ES-I3 (cell line): ENCODE data around the gene BPIFA2.

Experiments
- H3K36me3 ChIP-seq: 2 replicates; pipeline ENCODE4 v1.6.1; 2013; ENCODE audit warnings: mild to moderate bottlenecking, low read length, control low read depth, moderate library complexity; ENCODE audit not compliant: insufficient read depth
- H3K4me1 ChIP-seq: 2 replicates; pipeline ENCODE4 v1.6.1; 2013; ENCODE audit warnings: mild to moderate bottlenecking, control low read depth, low read length; ENCODE audit not compliant: insufficient read depth
- H3K9ac ChIP-seq: 2 replicates; pipeline ENCODE4 v1.6.1; 2013; ENCODE audit warnings: low read depth, mild to moderate bottlenecking, low read length, moderate library complexity
- H3K9me3 ChIP-seq: 2 replicates; pipeline ENCODE4 v1.6.1; 2013; ENCODE audit warnings: mild to moderate bottlenecking, low read length, moderate library complexity; ENCODE audit not compliant: control insufficient read depth, insufficient read depth

The BPIFA2 gene

GRCh38 chr20:33199026-33199425, 31.1 kb downstream of the BPIFA2 start:
- H3K4me1 ChIP-seq: no peaks in the 10 kb centered on the region
- no peaks in the 10 kb centered on the region for H3K36me3 ChIP-seq
- no peak overlapping the region for H3K9ac ChIP-seq
- no peaks in the 10 kb centered on the region for H3K9me3 ChIP-seq

DNA sequence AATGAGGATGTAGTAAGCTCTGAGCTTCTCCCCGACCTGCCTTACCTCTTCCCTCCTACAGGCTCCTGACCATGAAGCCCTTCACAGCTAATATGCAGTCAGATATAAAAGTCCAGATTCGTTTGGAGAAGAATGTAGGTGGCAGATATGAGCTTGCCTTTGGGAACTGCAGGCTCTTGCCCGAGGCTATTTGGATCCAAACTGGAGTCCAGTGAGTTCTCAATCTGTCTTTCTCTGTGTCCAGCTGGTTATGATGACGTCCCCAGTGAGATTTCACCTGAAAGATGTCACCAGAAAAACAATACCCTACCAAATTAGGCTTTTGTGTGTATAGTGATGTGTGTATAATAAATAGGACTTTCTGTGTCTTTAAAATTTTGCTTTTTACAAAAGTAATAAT, 34.5 kb downstream of the BPIFA2 start:
- no peak overlapping the region for H3K9ac ChIP-seq
- no peaks in the 10 kb centered on the region for H3K36me3 ChIP-seq
- H3K4me1 ChIP-seq: no peaks in the 10 kb centered on the region
- no peaks in the 10 kb centered on the region for H3K9me3 ChIP-seq

- Histone ChIP-seq H3K4me1 (no peaks in the 10 kb centered on the region), H3K9ac (no peak overlapping the region), H3K36me3 (no peaks in the 10 kb centered on the region)
Measured at GRCh38 chr20:33203444-33203843, 35.5 kb downstream of the BPIFA2 start.

GRCh38 chr20:33209789-33210188, 41.8 kb downstream of the BPIFA2 start:
- Histone ChIP-seq H3K9me3 (no peaks in the 10 kb centered on the region), H3K36me3 (no peaks in the 10 kb centered on the region), H3K9ac (no peak overlapping the region), H3K4me1 (no peaks in the 10 kb centered on the region)

More at GRCh38 chr20:33203444-33203843, 35.5 kb downstream of the BPIFA2 start:
- H3K9me3 ChIP-seq: no peaks in the 10 kb centered on the region

DNA sequence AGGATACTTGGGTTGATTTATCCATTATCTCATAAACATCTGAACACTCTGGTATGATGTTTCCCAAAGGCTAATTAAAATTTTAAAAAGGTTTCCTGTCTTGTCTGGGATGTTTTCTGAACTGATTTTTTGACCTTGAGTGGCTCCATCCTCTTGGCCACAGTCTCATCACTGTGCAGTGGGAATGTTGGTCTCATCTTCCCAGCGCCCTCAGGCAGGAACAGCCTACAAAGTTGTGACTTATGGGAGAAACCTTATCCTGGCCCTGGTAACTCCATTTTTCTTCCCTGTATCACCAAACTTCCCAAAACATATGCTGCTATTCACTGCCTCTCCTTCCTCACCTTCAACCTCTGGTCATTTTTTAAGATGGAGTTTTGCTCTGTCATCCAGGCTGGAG, 42.4 kb downstream of the BPIFA2 start:
- H3K36me3 ChIP-seq: no peaks in the 10 kb centered on the region
- no peak overlapping the region for H3K9ac ChIP-seq
- H3K4me1 ChIP-seq: no peaks in the 10 kb centered on the region
- H3K9me3 ChIP-seq: no peaks in the 10 kb centered on the region

DNA sequence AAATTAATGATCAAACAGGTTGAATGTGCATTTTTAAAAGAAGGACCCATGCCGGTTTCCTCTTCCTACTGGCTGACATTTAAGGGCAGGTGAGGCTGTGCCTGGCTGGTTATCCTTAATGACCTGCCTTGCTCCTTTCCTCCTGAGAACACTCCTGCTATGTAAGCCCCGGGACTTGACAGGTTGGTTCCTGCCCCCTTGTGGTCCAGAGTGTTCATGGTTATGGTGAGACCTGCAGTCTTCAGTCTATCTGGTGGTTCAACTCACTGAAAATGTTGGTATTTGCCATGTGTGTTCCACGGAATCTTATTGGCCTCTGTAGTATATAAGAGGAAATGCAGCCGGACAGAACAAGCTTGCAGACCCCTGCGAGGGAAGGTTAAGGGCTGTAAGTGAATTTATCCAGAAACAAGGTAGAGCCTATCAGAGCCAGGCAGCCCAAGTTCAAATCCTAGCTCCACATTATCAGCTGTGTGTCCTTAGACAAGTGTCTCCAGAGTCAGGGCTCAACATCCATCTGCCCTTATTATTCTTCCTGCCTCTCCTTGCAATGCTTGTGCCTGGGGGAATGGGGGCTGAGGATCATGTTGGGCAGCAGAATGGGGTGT, 44.0 kb downstream of the BPIFA2 start:
- Histone ChIP-seq H3K4me1 (no peaks in the 10 kb centered on the region), H3K9ac (no peak overlapping the region), H3K36me3 (no peaks in the 10 kb centered on the region), H3K9me3 (no peaks in the 10 kb centered on the region)

GRCh38 chr20:33217052-33217451, 49.1 kb downstream of the BPIFA2 start, which contains the start of gene BPIFA3:
TSS of gene BPIFA3 (plus strand) at chr20:33217352. CDS start at chr20:33217537, 185 bp downstream.
- no peaks in the 10 kb centered on the region for H3K4me1 ChIP-seq
- no peaks in the 10 kb centered on the region for H3K9me3 ChIP-seq
- H3K9ac ChIP-seq: no peak within 1 kb of the TSS
- no peaks in the 10 kb centered on the region for H3K36me3 ChIP-seq

GRCh38 chr20:33224399-33224798, 56.4 kb downstream of the BPIFA2 start:
- Histone ChIP-seq H3K9ac (no peak overlapping the region), H3K9me3 (no peaks in the 10 kb centered on the region), H3K36me3 (no peaks in the 10 kb centered on the region), H3K4me1 (no peaks in the 10 kb centered on the region)

GRCh38 chr20:33229843-33230242, 61.9 kb downstream of the BPIFA2 start:
- no peaks in the 10 kb centered on the region for H3K36me3 ChIP-seq
- H3K9me3 ChIP-seq: no peaks in the 10 kb centered on the region
- no peaks in the 10 kb centered on the region for H3K4me1 ChIP-seq
- H3K9ac ChIP-seq: no peak overlapping the region
